Measurements from ENCODE around the gene RPS28.

GRCh38 chr19:8311461-8312260 lies 9.6 kb upstream of the RPS28 start:
- TF ChIP-seq CTCF (conservative IDR thresholded peaks at IDR 0.05) (no peak), ZFX (IDR thresholded peaks at IDR 0.05) (no peak)
